Left ventricle myocardium inferior (tissue), 1 donor: ENCODE measurements around the gene TRPC1. TPM values are rescaled to one million over a fixed set of nuclear protein-coding genes. Genes with fewer than 3 reads are reported as not detected.

Experiments used
- DNase-seq: peaks from one replicate; pipeline ENCODE4 v3.0.0-alpha.2; 2020
- H3K27ac ChIP-seq: fragments of 200-600 bp; replicated peaks from 2 replicates; pipeline ENCODE4 v1.8.0; 2021
- H3K27me3 ChIP-seq: fragments of 200-600 bp; 2 replicates; pipeline ENCODE4 v1.8.0; 2021; ENCODE audit warnings: low read depth
- H3K36me3 ChIP-seq: fragments of 200-600 bp; 2 replicates; pipeline ENCODE4 v1.8.0; 2021
- H3K4me1 ChIP-seq: fragments of 200-600 bp; 2 replicates; pipeline ENCODE4 v1.8.0; 2021
- H3K4me3 ChIP-seq: fragments of 200-600 bp; 2 replicates; pipeline ENCODE4 v1.8.0; 2021; ENCODE audit warnings: mild to moderate bottlenecking, moderate library complexity
- H3K9me3 ChIP-seq: fragments of 200-600 bp; replicated peaks from 2 replicates; pipeline ENCODE4 v1.8.0; 2021
- CTCF ChIP-seq: fragments of 200-600 bp; IDR thresholded peaks from 2 replicates; pipeline ENCODE4 v1.8.0; 2021; ENCODE audit warnings: antibody characterized with exemption, mild to moderate bottlenecking, borderline replicate concordance
- intact Hi-C: fragments of 100-400 bp; cut with micrococcal nuclease; formaldehyde crosslinking; loops from one replicate; pipeline ENCODE4 v1.11.0; 2022
- total RNA-seq: library from RNA; stranded (reverse); fragmentation: NEBNext Ultra II Directional; extraction: Animal tissue kit (Norgen Biotek cat#: 25700); gene quantifications from one replicate; pipeline ENCODE4 v1.2.1, GENCODE V29; 2021
- donor health status: DM: no; HTN: yes; CAD: no; lungs with severe emphysema.

TRPC1 gene
- total RNA-seq, 1 donor from 2014 or later = 13.9 TPM

- DNase-seq = no peak
- intact Hi-C loops = no loop called here
- no peaks in the 10 kb centered on the region for H3K9me3 ChIP-seq
- H3K27ac ChIP-seq = no peak overlapping the region
- H3K4me3 ChIP-seq = no peak overlapping the region
- H3K27me3 ChIP-seq = no peaks in the 10 kb centered on the region
- H3K36me3 ChIP-seq = no peaks in the 10 kb centered on the region
- no peak for TF ChIP-seq CTCF
- H3K4me1 ChIP-seq = peaks cover 53% of the 10 kb centered on the region
Observed at GRCh38 chr3:142852009-142852408, 128.2 kb downstream of the TRPC1 start.

GRCh38 chr3:142853270-142854168 is 129.7 kb downstream of the TRPC1 start:
- Histone ChIP-seq H3K27me3 (no peaks in the 10 kb centered on the region), H3K36me3 (no peaks in the 10 kb centered on the region), H3K9me3 (no peaks in the 10 kb centered on the region), H3K4me1 (peaks cover 52% of the 10 kb centered on the region), H3K27ac (peak overlapping the region; percentile 56), H3K4me3 (no peak overlapping the region)
- TF ChIP-seq CTCF = no peak
- intact Hi-C loops = no loop called here
- DNase-seq = peak; percentile 78

- H3K4me3 ChIP-seq = no peak overlapping the region
- no peaks in the 10 kb centered on the region for H3K9me3 ChIP-seq
- H3K4me1 ChIP-seq = peaks cover 51% of the 10 kb centered on the region
- intact Hi-C loops = no loop called here
- no peaks in the 10 kb centered on the region for H3K27me3 ChIP-seq
- TF ChIP-seq CTCF = peak; percentile 61
- no peaks in the 10 kb centered on the region for H3K36me3 ChIP-seq
- peak overlapping the region; percentile 82 for H3K27ac ChIP-seq
- DNase-seq = peak; percentile 56
Observed at GRCh38 chr3:142857056-142857455, 133.2 kb downstream of the TRPC1 start.

Other genes starting within 250 kb of the TRPC1 start
- gene ATR, start 145.3 kb upstream of the TRPC1 start, total RNA-seq = 9.1 TPM
- 2.6 TPM for gene PLS1, start 127.6 kb upstream of the TRPC1 start, total RNA-seq
- 74.3 TPM for gene PCOLCE2, start 165.0 kb downstream of the TRPC1 start, total RNA-seq
- 15.3 TPM for gene PAQR9, start 239.6 kb downstream of the TRPC1 start, total RNA-seq